HL-60 (cell line): ENCODE results near the gene GC.

ENCODE experiments used
- CTCF ChIP-seq: IDR thresholded peaks from one replicate; pipeline ENCODE4 v1.5.1; 2011; ENCODE audit warnings: low read length, control low read depth, inconsistent platforms; ENCODE audit not compliant: insufficient read depth
- POLR2AphosphoS5 ChIP-seq: IDR thresholded peaks from 2 replicates; pipeline ENCODE4 v1.6.1; 2012; ENCODE audit warnings: low read depth
- REST ChIP-seq: IDR thresholded peaks from 2 replicates; pipeline ENCODE4 v1.6.1; 2012; ENCODE audit warnings: low read depth; ENCODE audit not compliant: insufficient replicate concordance
- SPI1 ChIP-seq: IDR thresholded peaks from 2 replicates; pipeline ENCODE4 v1.6.1; 2012; ENCODE audit warnings: low read depth, mild to moderate bottlenecking, borderline replicate concordance

- no peak for TF ChIP-seq POLR2AphosphoS5
- TF ChIP-seq CTCF = no peak
- no peak for TF ChIP-seq REST
- TF ChIP-seq SPI1 = no peak
Measured at GRCh38 chr4:71784569-71785197, 804 bp upstream of the GC start.
